Erythroblast (primary cell): ENCODE results near the gene AP1B1.
"Not testable (repeated sequence)": the region's sequence is repeated elsewhere in the genome, so short reads cannot be mapped to it uniquely, and the experiment has no call there.

Source experiments
- DNase-seq, 2 experiments: peaks; one replicate each; lab custom pipeline; 2025; lab: John Stamatoyannopoulos, UW
- GATA1 ChIP-seq: IDR thresholded peaks from 2 replicates; pipeline ENCODE4 v1.6.1; 2011; ENCODE audit warnings: low read depth, mild to moderate bottlenecking, control low read depth, low read length, moderate library complexity
- POLR2A ChIP-seq: IDR thresholded peaks from 2 replicates; pipeline ENCODE4 v1.6.1; 2011; ENCODE audit warnings: mild to moderate bottlenecking, low read length

Gene AP1B1

GRCh38 chr22:29351042-29351441 is 37.3 kb downstream of the AP1B1 start:
- no peak for TF ChIP-seq GATA1
- TF ChIP-seq POLR2A = no peak
- no peak for DNase-seq

DNA sequence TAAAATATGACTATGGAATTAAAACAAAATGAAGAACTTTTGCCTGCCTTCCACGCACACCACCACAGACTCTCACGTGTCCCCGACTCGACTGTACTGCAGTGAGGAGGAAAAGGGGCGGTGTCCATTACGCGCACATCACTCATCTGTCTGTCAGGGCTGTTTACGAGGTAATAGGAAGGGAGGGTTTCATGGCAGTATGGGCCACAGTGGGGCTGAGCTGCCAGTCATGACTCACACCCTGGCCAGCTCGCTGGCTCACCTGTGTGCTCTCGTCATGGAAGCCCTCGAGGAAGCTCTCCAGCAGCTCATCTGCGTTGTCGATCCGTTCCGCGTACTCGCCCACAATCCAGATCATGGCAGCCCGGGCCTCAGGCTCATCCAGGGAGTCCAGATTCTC is 39.4 kb downstream of the AP1B1 start:
- no peak for DNase-seq
- TF ChIP-seq GATA1 (no peak), POLR2A (no peak)

- DNase-seq = no peak
- TF ChIP-seq POLR2A (no peak), GATA1 (no peak)
Measured at GRCh38 chr22:29348041-29348440, 40.3 kb downstream of the AP1B1 start.

- no peak for TF ChIP-seq POLR2A
- no peak for TF ChIP-seq GATA1
- no peak for DNase-seq
Measured at GRCh38 chr22:29346659-29347058, 41.7 kb downstream of the AP1B1 start.

DNA sequence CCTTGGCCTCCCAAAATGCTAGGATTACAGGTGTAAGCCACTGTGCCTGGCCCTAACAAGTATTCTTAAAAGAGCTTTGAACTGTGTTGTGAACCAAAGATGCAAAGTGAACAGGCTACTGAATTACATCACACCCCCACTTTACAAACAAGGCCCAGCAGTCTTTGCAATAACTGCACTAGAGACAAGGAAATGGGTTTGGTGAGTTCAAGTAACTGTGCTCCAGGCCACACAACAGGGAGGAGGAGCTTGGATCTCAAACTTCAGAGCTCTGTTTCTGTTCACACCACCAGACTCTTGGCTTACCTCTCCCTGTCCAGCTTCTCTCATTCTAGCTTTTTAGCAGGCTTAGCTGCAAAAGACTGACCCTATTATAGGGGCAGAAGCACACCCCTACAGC is 42.4 kb downstream of the AP1B1 start:
- no peak for TF ChIP-seq GATA1
- TF ChIP-seq POLR2A = no peak
- no peak for DNase-seq

DNA sequence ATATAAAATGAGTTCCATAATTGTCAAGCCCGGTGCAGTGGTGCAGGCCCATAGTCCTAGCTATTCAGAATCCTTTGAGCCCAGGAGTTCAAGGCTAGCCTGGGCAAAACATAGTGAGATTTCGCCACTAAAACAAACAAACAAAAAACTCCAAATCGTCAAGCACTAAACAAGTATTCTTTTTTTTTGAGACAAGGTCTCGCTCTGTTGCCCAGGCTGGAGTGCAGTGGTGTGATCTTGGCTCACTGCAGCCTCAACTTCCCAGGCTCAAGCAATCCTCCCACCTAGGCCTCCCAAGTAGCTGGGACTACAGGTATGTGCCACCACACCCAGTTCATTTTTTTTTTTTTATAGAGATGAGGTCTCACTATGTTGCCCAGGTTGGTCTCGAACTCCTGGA is 43.5 kb downstream of the AP1B1 start:
- not testable (repeated sequence) for DNase-seq

DNA sequence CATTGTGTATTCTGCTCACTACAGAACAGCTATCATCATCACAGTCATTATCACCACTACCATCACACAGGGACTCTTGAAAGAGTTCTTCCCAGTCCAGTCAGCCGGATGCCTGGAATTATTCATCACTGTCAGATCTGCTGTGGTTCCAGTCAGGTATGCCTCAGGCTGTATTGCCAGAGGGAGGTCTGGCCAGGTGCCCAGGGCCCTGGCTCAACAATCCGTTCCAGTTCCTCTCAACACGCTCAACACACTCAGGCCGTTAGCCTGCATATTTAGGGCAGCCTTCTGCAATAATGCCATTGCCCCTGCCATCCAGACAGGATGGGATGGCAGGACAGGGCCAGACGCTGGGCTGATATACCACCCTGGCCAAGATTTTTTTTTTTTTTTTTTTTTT is 44.2 kb downstream of the AP1B1 start:
- no peak for DNase-seq
- TF ChIP-seq POLR2A = no peak
- no peak for TF ChIP-seq GATA1

GRCh38 chr22:29343313-29343805 is 45.0 kb downstream of the AP1B1 start:
- TF ChIP-seq POLR2A = no peak
- no peak for TF ChIP-seq GATA1
- no peak for DNase-seq

- no peak for TF ChIP-seq POLR2A
- no peak for TF ChIP-seq GATA1
- DNase-seq = peak; percentile 49 to 58
Measured at GRCh38 chr22:29342577-29343312, 45.6 kb downstream of the AP1B1 start.

DNA sequence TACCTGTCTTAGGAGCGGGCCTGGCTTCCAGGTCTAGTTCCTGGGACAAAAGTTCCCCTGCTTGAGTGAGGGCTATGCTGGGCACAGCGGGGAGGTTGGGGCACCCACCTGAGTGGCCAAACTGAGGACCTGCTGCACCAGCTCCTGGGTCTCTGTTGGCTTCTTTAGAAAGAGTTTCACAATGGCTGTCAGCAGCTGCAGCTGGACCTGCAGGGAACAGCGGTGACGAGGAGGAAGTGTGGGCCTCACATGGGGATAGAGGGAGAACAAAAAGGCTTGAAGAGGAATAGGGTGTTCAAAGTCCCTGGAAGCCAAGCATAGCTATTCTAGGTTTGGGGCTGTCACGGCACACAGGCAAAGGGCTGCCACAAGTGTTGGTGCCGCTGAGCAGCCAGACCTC is 46.2 kb downstream of the AP1B1 start:
- DNase-seq = no peak
- no peak for TF ChIP-seq POLR2A
- TF ChIP-seq GATA1 = no peak

DNA sequence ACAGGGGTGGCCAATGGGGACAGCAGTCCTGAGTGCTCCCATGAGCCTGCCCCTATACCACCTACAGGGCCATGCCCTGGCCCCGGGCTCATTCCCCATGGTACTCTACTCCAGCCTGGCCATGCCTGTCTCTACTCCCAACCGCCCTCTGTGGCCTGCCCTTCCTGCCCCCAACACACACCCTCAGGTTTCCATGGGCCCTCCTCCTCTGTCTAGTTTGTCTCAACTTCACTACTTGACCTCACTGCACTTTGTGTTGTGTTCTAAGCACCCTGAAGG is 46.6 kb downstream of the AP1B1 start:
- DNase-seq = no peak
- TF ChIP-seq POLR2A (no peak), GATA1 (no peak)

DNA sequence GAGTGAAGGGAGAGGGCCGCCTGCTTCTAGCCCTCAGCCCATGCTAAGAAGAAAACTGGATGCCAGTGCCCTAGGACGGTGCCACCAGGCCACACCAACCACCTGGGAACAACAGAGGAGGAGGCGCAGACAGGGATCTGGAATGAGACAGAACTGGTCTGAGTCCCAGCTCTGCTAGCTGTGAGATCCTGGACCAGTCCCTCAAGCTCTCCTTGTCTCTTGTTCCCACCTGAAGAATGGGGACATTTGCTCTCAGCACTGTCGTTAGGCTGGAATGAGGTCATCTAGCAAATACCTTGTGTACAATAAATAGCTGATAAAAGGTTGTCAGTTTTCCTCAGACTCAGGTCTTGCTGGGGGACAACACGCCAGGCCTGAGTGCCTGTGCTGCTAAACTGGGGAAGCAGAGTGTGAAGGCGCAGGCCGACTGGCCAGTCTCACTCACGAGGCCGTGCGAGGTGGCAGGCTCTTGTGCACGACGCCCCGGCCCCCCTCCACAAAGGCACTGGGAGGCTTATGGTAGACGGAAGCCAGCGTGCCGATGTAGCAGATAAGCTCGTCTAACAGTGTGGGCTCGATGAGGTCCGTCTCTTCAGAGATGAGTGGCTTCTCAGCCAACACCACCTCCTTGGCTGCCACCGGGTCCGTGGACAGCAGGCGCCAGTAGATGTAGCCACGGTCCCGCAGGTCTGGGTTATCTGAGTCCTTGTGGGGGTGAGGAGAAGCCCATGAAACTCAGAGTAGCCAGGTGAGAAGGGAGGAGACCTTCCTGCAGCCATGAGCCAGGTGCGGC is 47.1 kb downstream of the AP1B1 start:
- TF ChIP-seq GATA1 (no peak), POLR2A (no peak)
- peak in 1 of 2 experiments; percentile 12 for DNase-seq

DNA sequence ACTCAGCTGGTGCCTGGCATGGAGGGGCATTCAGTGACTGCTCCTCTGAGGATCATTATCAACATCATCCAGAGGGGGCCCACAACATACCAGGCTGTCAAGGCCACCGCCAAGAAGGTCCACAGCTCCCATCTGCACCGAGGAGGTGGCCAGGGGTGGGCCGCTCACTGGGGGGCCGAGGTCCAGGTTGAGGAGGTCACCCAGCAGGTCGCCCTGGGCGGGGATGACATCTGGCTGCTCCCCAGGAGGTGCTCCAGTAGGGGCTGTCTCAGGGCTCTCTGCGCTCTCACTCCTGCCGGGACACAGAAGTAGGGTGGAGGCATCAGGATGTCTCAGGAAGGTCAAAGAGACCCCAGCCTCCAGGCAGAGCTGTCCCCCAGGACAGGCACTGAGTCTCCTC is 47.8 kb downstream of the AP1B1 start:
- no peak for DNase-seq
- no peak for TF ChIP-seq GATA1
- TF ChIP-seq POLR2A = no peak

DNA sequence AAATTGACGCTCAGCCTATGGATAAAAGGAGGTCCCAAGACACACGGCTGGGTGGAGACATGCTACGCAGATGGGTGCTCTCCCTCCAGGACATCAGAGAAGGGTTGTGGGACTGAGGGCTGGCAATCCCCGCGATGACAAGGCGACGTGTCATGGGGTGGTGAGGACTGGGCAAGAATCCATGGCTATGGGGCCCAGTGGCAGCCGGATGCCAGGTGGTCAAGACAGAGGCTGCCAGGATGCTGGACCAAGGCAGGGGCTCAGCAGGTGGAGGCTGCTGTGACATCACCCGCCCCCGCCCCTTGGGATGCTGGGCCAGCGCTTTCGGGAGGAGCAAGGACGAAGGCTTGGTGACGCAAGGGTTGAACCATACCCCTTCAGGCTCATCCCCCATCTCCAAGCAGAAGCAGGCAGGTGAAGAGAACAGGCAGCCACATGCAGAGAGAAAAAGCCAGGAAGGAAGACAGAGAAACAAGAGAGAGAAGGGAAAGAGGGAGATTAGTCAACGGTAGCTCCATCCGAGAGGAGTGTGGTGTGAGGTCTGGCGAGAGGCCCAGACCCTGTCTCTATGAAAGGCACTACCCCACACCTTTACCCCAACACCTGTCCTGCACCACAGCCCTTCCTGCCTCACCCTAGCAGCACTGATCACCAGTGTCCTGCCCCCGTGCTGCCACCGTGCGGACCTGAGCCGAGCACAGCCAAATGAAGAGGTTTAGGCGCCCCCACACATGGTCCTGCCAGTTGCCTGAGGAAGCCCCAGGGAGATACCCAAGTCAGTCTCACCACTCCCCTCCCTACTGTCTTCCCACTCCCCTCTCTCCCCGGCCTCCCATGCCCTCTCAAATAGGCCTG is 48.8 kb downstream of the AP1B1 start:
- no peak for TF ChIP-seq POLR2A
- no peak for TF ChIP-seq GATA1
- no peak for DNase-seq
